Liver (tissue), 9 donors: ENCODE results near the gene CD247. TPM values are rescaled to one million over a fixed set of nuclear protein-coding genes. Genes with fewer than 3 reads are reported as not detected.
"Not testable (repeated sequence)": the region's sequence is repeated elsewhere in the genome, so short reads cannot be mapped to it uniquely, and the experiment has no call there.

Experiments
- DNase-seq: peaks from one replicate; pipeline ENCODE4 v3.0.0-alpha.2; 2017; ENCODE audit warnings: low spot score
- H3K27ac ChIP-seq, 2 donors: one replicate each; pipeline ENCODE4 v1.7.0; 2013; ENCODE audit warnings: inconsistent platforms in 2 of 2, low read length in 2 of 2, control low read depth in 1 of 2, low read depth in 1 of 2, mild to moderate bottlenecking in 1 of 2
- H3K27me3 ChIP-seq, 4 donors: one replicate each; pipeline versions ENCODE4 v1.6.1 to v1.7.0; 2013; ENCODE audit warnings: low read length in 3 of 4, inconsistent platforms in 1 of 4, mild to moderate bottlenecking in 1 of 4, moderate library complexity in 1 of 4; ENCODE audit not compliant: control insufficient read depth in 4 of 4, insufficient read depth in 4 of 4
- H3K36me3 ChIP-seq, 4 donors: one replicate each; pipeline versions ENCODE4 v1.6.1 to v1.7.0; 2013; ENCODE audit warnings: low read length in 3 of 4, mild to moderate bottlenecking in 3 of 4, low read depth in 1 of 4, moderate library complexity in 1 of 4; ENCODE audit not compliant: control insufficient read depth in 4 of 4, insufficient read depth in 3 of 4
- H3K4me1 ChIP-seq, 4 donors: one replicate each; pipeline versions ENCODE4 v1.6.1 to v1.7.0; 2013; ENCODE audit warnings: low read length in 3 of 4, mild to moderate bottlenecking in 3 of 4, moderate library complexity in 1 of 4; ENCODE audit not compliant: control insufficient read depth in 4 of 4, insufficient read depth in 4 of 4
- H3K4me3 ChIP-seq, 3 donors: one replicate each; pipeline versions ENCODE4 v1.6.1 to v1.7.0; 2013; ENCODE audit warnings: low read length in 3 of 3, control low read depth in 1 of 3, low read depth in 1 of 3, mild to moderate bottlenecking in 1 of 3
- H3K9ac ChIP-seq, 2 donors: one replicate each; pipeline ENCODE4 v1.7.0; 2013; ENCODE audit warnings: low read length in 2 of 2, mild to moderate bottlenecking in 2 of 2, moderate library complexity in 2 of 2, control low read depth in 1 of 2, low read depth in 1 of 2
- H3K9me3 ChIP-seq, 4 donors: one replicate each; pipeline versions ENCODE4 v1.6.1 to v1.7.0; 2013; ENCODE audit warnings: low read length in 3 of 4; ENCODE audit not compliant: control insufficient read depth in 4 of 4
- ATF3 ChIP-seq: IDR thresholded peaks from 2 replicates; pipeline ENCODE4 v1.6.1; 2016; ENCODE audit warnings: antibody characterized with exemption
- CTCF ChIP-seq: fragments of 150-350 bp; IDR thresholded peaks from 2 replicates; pipeline ENCODE4 v1.5.1; 2017; ENCODE audit warnings: improper control_type of control experiment, low read depth, low read length; ENCODE audit not compliant: missing input control
- EGR1 ChIP-seq, 2 donors: IDR thresholded peaks; 2 replicates each; pipeline ENCODE4 v1.6.1; 2016 to 2018; ENCODE audit warnings: antibody characterized with exemption in 2 of 2, low read depth in 2 of 2
- FOXA2 ChIP-seq: IDR thresholded peaks from 2 replicates; pipeline ENCODE4 v1.6.1; 2016; ENCODE audit warnings: antibody characterized with exemption
- GABPA ChIP-seq, 2 donors: IDR thresholded peaks in 1 of 2; conservative IDR thresholded peaks in 1 of 2; 2 replicates each; pipeline ENCODE4 v1.6.1; 2016; ENCODE audit warnings: antibody characterized with exemption in 2 of 2, mild to moderate bottlenecking in 1 of 2, moderate library complexity in 1 of 2
- HNF4A ChIP-seq, 2 donors: conservative IDR thresholded peaks; 2 replicates each; pipeline ENCODE4 v1.6.1; 2016; ENCODE audit warnings: antibody characterized with exemption in 2 of 2, mild to moderate bottlenecking in 2 of 2
- HNF4G ChIP-seq: IDR thresholded peaks from 2 replicates; pipeline ENCODE4 v1.6.1; 2016; ENCODE audit warnings: antibody characterized with exemption
- JUND ChIP-seq, 2 donors: IDR thresholded peaks; 2 replicates each; pipeline ENCODE4 v1.6.1; 2016; ENCODE audit warnings: antibody characterized with exemption in 2 of 2
- NR2F2 ChIP-seq: IDR thresholded peaks from 2 replicates; pipeline ENCODE4 v1.6.1; 2016; ENCODE audit warnings: antibody characterized with exemption
- REST ChIP-seq: IDR thresholded peaks from 2 replicates; pipeline ENCODE4 v1.6.1; 2016; ENCODE audit warnings: antibody characterized with exemption, mild to moderate bottlenecking
- SP1 ChIP-seq: IDR thresholded peaks from 2 replicates; pipeline ENCODE4 v1.6.1; 2018; ENCODE audit warnings: antibody characterized with exemption, mild to moderate bottlenecking
- TAF1 ChIP-seq: conservative IDR thresholded peaks from 2 replicates; pipeline ENCODE4 v1.6.1; 2016; ENCODE audit warnings: antibody characterized with exemption, mild to moderate bottlenecking
- YY1 ChIP-seq: IDR thresholded peaks from 2 replicates; pipeline ENCODE4 v1.6.1; 2016; ENCODE audit warnings: antibody characterized with exemption, mild to moderate bottlenecking
- ZBTB33 ChIP-seq: IDR thresholded peaks from 2 replicates; pipeline ENCODE4 v1.6.1; 2016; ENCODE audit warnings: antibody characterized with exemption
- WGBS: extraction: QIAGEN DNeasy Blood & Tissue Kit; methylation state at CpG from one replicate; pipeline ENCODE4 v1.1.7; 2013; 5-methylcytosine and 5-hydroxymethylcytosine counted together
- polyA plus RNA-seq, 2 donors: library from polyadenylated mRNA; stranded (reverse) in 1 of 2; unstranded in 1 of 2; fragments of 200-250 nt in 1 of 2; fragments of >200 nt in 1 of 2; fragmentation: Nextera tagmentation in 1 of 2; extraction: Ambion mirVana in 1 of 2; gene quantifications; one replicate each; pipeline versions ENCODE4 v1.2.1 to v1.2.3, GENCODE V29; 2013 to 2015
- total RNA-seq, 2 donors: library from RNA; depleted of rRNA; stranded (reverse); fragments of >200 nt; gene quantifications; one replicate each; pipeline ENCODE4 v1.2.3, GENCODE V29; 2014
- donor health status: healthy.
- donor health status: healthy.
- donor health status: healthy.
- donor health status: healthy.
- donor health status: healthy.

Gene CD247
- total and polyA plus RNA-seq, 4 donors: 0.61 to 2.2 (median 1.6) TPM

GRCh38 chr1:167555971-167556714 is 37.8 kb upstream of the CD247 start (continued):
- TF ChIP-seq REST (no peak), EGR1 (IDR thresholded peaks at IDR 0.05; ENCODE audit: low read depth in 2 of 2) (no peak), GABPA (IDR thresholded peaks at IDR 0.05 in 1 of 2, conservative IDR thresholded peaks at IDR 0.05 in 1 of 2) (peak in 1 of 2 donors; percentile 34)

- H3K36me3 ChIP-seq, H3K9me3 ChIP-seq, H3K27ac ChIP-seq, H3K9ac ChIP-seq, H3K4me3 ChIP-seq, H3K27me3 ChIP-seq, DNase-seq: not testable (repeated sequence)
- H3K4me1 ChIP-seq: peaks cover 8 to 22% (median 17%) of the 10 kb centered on the region in 4 donors
- 97% methylated on average over 1 of the region's 1 CpG for WGBS
These were observed 36.7 kb upstream of the CD247 start for GRCh38 chr1:167555072-167555471.

- no peaks in the 10 kb centered on the region for H3K9me3 ChIP-seq
- peak overlapping the region in 1 of 2 donors; percentile 31 for H3K9ac ChIP-seq
- TF ChIP-seq SP1 (peak; percentile 27), FOXA2 (no peak)
- no peaks in the 10 kb centered on the region for H3K36me3 ChIP-seq
- peak overlapping the region; percentile 37 to 89 (median 85) for H3K4me3 ChIP-seq
- no peaks in the 10 kb centered on the region for H3K27me3 ChIP-seq
- H3K4me1 ChIP-seq: peaks cover 11 to 22% (median 17%) of the 10 kb centered on the region in 4 donors
- WGBS: 29% methylated on average over 15 of the region's 15 CpGs
- peak overlapping the region; percentile 48 to 92 for H3K27ac ChIP-seq
- no peak for DNase-seq
These were observed 35.9 kb upstream of the CD247 start for GRCh38 chr1:167554028-167554779.

GRCh38 chr1:167553136-167554027 is 35.1 kb upstream of the CD247 start, which contains the start of gene CREG1:
CREG1 (minus strand) TSS chr1:167553762.
- Histone ChIP-seq H3K36me3 (no peaks in the 10 kb centered on the region), H3K4me3 (peak within 1 kb of the TSS; percentile 64 to 89 (median 85)), H3K4me1 (peaks cover 11 to 22% (median 17%) of the 10 kb centered on the region in 4 donors), H3K27ac (peak within 1 kb of the TSS; percentile 85 to 92), H3K27me3 (no peaks in the 10 kb centered on the region), H3K9ac (peak within 1 kb of the TSS in 1 of 2 donors; percentile 79), H3K9me3 (no peaks in the 10 kb centered on the region)
- peak; percentile 92 for DNase-seq
- WGBS: under 1% methylated on average over 90 of the region's 90 CpGs
- TF ChIP-seq HNF4A (conservative IDR thresholded peaks at IDR 0.05) (peak; percentile 21 to 49), SP1 (peak; percentile 67), TAF1 (peak; percentile 66), ATF3 (no peak), JUND (IDR thresholded peaks at IDR 0.05) (no peak), YY1 (peak; percentile 47), HNF4G (no peak), CTCF (no peak), FOXA2 (no peak), EGR1 (IDR thresholded peaks at IDR 0.05; ENCODE audit: low read depth in 2 of 2) (no peak), ZBTB33 (no peak), NR2F2 (no peak)
